ENCODE measurements around the gene TTLL5. TPM values are rescaled to one million over a fixed set of nuclear protein-coding genes. Genes with fewer than 3 reads are reported as not detected.
A peak's percentile ranks its signal among the peaks of the same experiment; 100 is the strongest.

The TTLL5 gene
- total and polyA plus RNA-seq, 8 donors: 10.1 to 48.4 (median 17.3) TPM

- 91 to 95% (median 92%) methylated on average over 3 of the region's 3 CpGs for whole genome bisulfite sequencing, 5 donors
- H3K4me3 ChIP-seq: no peak overlapping the region
- H3K27ac ChIP-seq: no peak overlapping the region
- TF ChIP-seq EP300 (IDR thresholded peaks at IDR 0.05): no peak
- TF ChIP-seq CTCF (IDR thresholded peaks at IDR 0.05): no peak
- no peak for TF ChIP-seq POLR2AphosphoS5 (IDR thresholded peaks at IDR 0.05)
- TF ChIP-seq POLR2A (IDR thresholded peaks at IDR 0.05): no peak
- no peak for DNase-seq
- H3K36me3 ChIP-seq: peaks cover 11 to 48% (median 40%) of the 10 kb centered on the region in 4 donors
- H3K27me3 ChIP-seq: no peaks in the 10 kb centered on the region
- intact Hi-C loops (cut with DNase I; ENCODE audit: low total_unique reads): loop anchor here (10.0 kb wide), 1 partner anchor 79 kb away; no protein-coding TSS in a partner anchor
- no peaks in the 10 kb centered on the region for H3K9me3 ChIP-seq
- no peaks in the 10 kb centered on the region for H3K4me1 ChIP-seq
Measured at GRCh38 chr14:75783602-75784313, 122.7 kb downstream of the TTLL5 start.

- Histone ChIP-seq H3K4me3 (no peak overlapping the region), H3K9me3 (no peaks in the 10 kb centered on the region), H3K36me3 (peaks cover 11 to 46% (median 38%) of the 10 kb centered on the region in 4 donors), H3K27ac (no peak overlapping the region), H3K4me1 (no peaks in the 10 kb centered on the region), H3K27me3 (no peaks in the 10 kb centered on the region)
- intact Hi-C loops (cut with DNase I; ENCODE audit: low total_unique reads): loop anchor here (10.0 kb wide), 1 partner anchor 79 kb away; no protein-coding TSS in a partner anchor
- no peak for TF ChIP-seq POLR2A (IDR thresholded peaks at IDR 0.05)
- TF ChIP-seq CTCF (IDR thresholded peaks at IDR 0.05): no peak
- TF ChIP-seq POLR2AphosphoS5 (IDR thresholded peaks at IDR 0.05): no peak
- TF ChIP-seq EP300 (IDR thresholded peaks at IDR 0.05): no peak
- no peak for DNase-seq
- WGBS, 5 donors: 95 to 99% (median 98%) methylated on average over 3 of the region's 3 CpGs
Measured at GRCh38 chr14:75784314-75784686, 123.3 kb downstream of the TTLL5 start.

- no peak overlapping the region for H3K27ac ChIP-seq
- 50 to 78% (median 55%) methylated on average over 2 of the region's 2 CpGs for WGBS, 5 donors
- no peaks in the 10 kb centered on the region for H3K27me3 ChIP-seq
- no peaks in the 10 kb centered on the region for H3K9me3 ChIP-seq
- TF ChIP-seq CTCF (IDR thresholded peaks at IDR 0.05): peak in 1 of 7 experiments; percentile 13
- TF ChIP-seq EP300 (IDR thresholded peaks at IDR 0.05): no peak
- intact Hi-C loops (cut with DNase I; ENCODE audit: low total_unique reads): no loop called here
- H3K36me3 ChIP-seq: peaks cover 0 to 13% (median 7%) of the 10 kb centered on the region in 4 donors
- H3K4me3 ChIP-seq: no peak overlapping the region
- peak in 1 of 2 donors; percentile 27 for DNase-seq
- peaks cover 0 to 13% (median 3%) of the 10 kb centered on the region in 4 donors for H3K4me1 ChIP-seq
Measured at GRCh38 chr14:75793806-75794205, 132.8 kb downstream of the TTLL5 start.

- intact Hi-C loops (cut with DNase I; ENCODE audit: low total_unique reads): no loop called here
- Histone ChIP-seq H3K27me3 (no peaks in the 10 kb centered on the region), H3K27ac (no peak overlapping the region), H3K36me3 (peaks cover 0 to 13% (median 8%) of the 10 kb centered on the region in 4 donors), H3K9me3 (peaks cover 0 to 1% (median 0%) of the 10 kb centered on the region in 4 donors), H3K4me1 (peaks cover 0 to 13% (median 3%) of the 10 kb centered on the region in 4 donors), H3K4me3 (no peak overlapping the region)
- peak in 1 of 2 donors; percentile 71 for DNase-seq
- TF ChIP-seq EP300 (IDR thresholded peaks at IDR 0.05) (no peak), POLR2AphosphoS5 (IDR thresholded peaks at IDR 0.05) (peak in 1 of 3 donors; percentile 24), CTCF (IDR thresholded peaks at IDR 0.05) (peak in 2 of 7 experiments; percentile 31 to 62), POLR2A (IDR thresholded peaks at IDR 0.05) (no peak)
- 14 to 45% (median 22%) methylated on average over 2 of the region's 2 CpGs for WGBS, 5 donors
Measured at GRCh38 chr14:75794615-75795038, 133.6 kb downstream of the TTLL5 start.
